ENCODE results near the gene CDH23. TPM values are rescaled to one million over a fixed set of nuclear protein-coding genes. Genes with fewer than 3 reads are reported as not detected.

The CDH23 gene
- total and polyA plus RNA-seq, 2 donors from 2014 or later = 1.1 to 6.4 TPM

DNA sequence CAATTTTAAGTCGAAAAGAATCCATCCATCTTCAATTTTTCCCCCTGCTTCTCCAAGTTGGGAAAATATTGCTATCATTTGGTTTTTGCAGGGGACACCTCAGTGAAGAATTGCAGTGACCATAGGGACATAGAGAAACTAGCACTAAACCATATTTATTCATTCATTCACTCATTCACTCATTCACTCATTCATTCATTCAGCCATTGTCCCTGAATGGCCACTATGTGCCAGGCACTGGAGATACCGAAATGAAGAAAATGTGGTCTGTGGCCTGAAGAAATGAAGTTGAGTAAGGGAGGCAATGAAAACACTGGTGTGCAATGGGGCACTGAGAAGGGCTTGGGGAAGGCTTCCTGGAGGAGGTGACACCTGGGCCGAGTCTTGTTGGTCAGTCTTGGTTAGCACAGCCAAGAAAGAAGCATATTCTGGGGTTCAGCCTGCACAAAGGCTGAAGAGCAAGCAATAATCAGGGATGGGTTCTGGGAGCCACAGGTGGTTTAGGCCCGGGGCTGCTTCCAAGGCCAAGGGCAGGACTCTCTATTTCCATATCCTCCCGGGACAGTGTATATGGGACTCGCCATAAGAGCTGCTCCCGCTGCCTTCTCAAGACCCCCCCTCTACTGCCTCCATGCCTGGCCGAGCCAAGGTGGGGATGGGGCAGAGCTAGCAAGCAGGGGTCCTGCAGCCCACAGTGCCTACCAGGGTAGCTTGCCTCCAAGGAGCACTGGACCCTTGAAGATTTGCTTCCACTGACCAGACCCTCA, 348.4 kb downstream of the CDH23 start:
- FAIRE-seq = no peak

DNA sequence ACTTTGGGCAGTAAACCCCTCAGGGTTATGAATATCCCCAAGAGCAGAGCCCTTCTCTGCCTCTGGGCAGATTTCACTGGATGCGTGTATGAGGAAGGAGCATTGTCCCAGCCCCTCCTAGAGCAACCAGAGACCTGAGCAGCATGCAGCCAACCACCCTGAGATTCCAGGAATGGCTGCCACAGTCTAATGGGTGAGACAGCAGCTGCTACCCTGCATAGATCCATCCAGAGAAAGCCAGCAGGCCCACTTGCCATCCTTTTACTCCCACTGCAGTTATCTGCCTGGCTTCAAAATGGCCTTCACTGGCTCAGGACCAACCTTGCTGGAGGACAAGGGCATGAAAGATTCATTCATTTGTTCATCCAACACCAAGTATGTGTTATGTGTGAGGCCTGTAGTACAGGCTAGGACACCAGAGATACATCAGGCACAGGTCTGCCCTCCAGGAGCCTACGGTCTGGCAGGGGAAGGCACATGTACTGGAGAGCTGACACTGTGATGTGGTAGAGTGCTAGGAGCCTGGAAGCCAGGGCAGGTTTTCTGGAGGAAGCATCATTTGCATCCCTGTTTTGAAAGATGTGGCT, 349.0 kb downstream of the CDH23 start:
- peaks cover 0 to 30% (median 10%) of the 10 kb centered on the region in 3 donors for H3K4me1 ChIP-seq (ENCODE audit: control insufficient read depth in 2 of 3, insufficient read depth in 2 of 3, low read depth in 1 of 3, low read length in 3 of 3)
- TF ChIP-seq, protein P1, sequence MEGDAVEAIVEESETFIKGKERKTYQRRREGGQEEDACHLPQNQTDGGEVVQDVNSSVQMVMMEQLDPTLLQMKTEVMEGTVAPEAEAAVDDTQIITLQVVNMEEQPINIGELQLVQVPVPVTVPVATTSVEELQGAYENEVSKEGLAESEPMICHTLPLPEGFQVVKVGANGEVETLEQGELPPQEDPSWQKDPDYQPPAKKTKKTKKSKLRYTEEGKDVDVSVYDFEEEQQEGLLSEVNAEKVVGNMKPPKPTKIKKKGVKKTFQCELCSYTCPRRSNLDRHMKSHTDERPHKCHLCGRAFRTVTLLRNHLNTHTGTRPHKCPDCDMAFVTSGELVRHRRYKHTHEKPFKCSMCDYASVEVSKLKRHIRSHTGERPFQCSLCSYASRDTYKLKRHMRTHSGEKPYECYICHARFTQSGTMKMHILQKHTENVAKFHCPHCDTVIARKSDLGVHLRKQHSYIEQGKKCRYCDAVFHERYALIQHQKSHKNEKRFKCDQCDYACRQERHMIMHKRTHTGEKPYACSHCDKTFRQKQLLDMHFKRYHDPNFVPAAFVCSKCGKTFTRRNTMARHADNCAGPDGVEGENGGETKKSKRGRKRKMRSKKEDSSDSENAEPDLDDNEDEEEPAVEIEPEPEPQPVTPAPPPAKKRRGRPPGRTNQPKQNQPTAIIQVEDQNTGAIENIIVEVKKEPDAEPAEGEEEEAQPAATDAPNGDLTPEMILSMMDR (IDR thresholded peaks at IDR 0.05; ENCODE audit: borderline replicate concordance, extremely low read depth, insufficient read depth) = no peak
- H3K9ac ChIP-seq (ENCODE audit: low read length in 3 of 3) = no peak overlapping the region
- FAIRE-seq = no peak
- intact Hi-C loops (cut with DNase I) = no loop called here
- H3K27me3 ChIP-seq (ENCODE audit: control insufficient read depth, insufficient read depth, low read length) = no peaks in the 10 kb centered on the region
- H3K36me3 ChIP-seq (ENCODE audit: control insufficient read depth in 2 of 3, insufficient read depth in 3 of 3, low read length in 3 of 3) = peaks cover 0 to 6% (median 0%) of the 10 kb centered on the region in 3 donors
- H3K9me3 ChIP-seq (ENCODE audit: control insufficient read depth in 2 of 3, insufficient read depth in 1 of 3, low read length in 3 of 3) = peaks cover 0 to 7% (median 0%) of the 10 kb centered on the region in 3 donors
- peak overlapping the region in 1 of 2 donors; percentile 32 for H3K27ac ChIP-seq (ENCODE audit: low read depth in 2 of 2, low read length in 2 of 2)
- no peak overlapping the region for H3K4me3 ChIP-seq (ENCODE audit: low read length in 3 of 3)
- DNase-seq = peak in 1 of 5 donors; percentile 32

More for the DNA sequence above, 348.4 kb downstream of the CDH23 start:
- H3K9me3 ChIP-seq (ENCODE audit: control insufficient read depth in 2 of 3, insufficient read depth in 1 of 3, low read length in 3 of 3) = peaks cover 0 to 7% (median 0%) of the 10 kb centered on the region in 3 donors
- no peaks in the 10 kb centered on the region for H3K36me3 ChIP-seq (ENCODE audit: control insufficient read depth in 2 of 3, insufficient read depth in 3 of 3, low read length in 3 of 3)
- H3K27ac ChIP-seq (ENCODE audit: low read depth in 2 of 2, low read length in 2 of 2) = no peak overlapping the region
- intact Hi-C loops (cut with DNase I) = no loop called here
- H3K27me3 ChIP-seq (ENCODE audit: control insufficient read depth, insufficient read depth, low read length) = no peaks in the 10 kb centered on the region
- no peak overlapping the region for H3K9ac ChIP-seq (ENCODE audit: low read length in 3 of 3)
- H3K4me3 ChIP-seq (ENCODE audit: low read length in 3 of 3) = no peak overlapping the region
- H3K4me1 ChIP-seq (ENCODE audit: control insufficient read depth in 2 of 3, insufficient read depth in 2 of 3, low read depth in 1 of 3, low read length in 3 of 3) = peaks cover 0 to 30% (median 10%) of the 10 kb centered on the region in 3 donors
- TF ChIP-seq, protein P1 (IDR thresholded peaks at IDR 0.05; ENCODE audit: borderline replicate concordance, extremely low read depth, insufficient read depth) = no peak
- DNase-seq = peak in 1 of 5 donors; percentile 65

DNA sequence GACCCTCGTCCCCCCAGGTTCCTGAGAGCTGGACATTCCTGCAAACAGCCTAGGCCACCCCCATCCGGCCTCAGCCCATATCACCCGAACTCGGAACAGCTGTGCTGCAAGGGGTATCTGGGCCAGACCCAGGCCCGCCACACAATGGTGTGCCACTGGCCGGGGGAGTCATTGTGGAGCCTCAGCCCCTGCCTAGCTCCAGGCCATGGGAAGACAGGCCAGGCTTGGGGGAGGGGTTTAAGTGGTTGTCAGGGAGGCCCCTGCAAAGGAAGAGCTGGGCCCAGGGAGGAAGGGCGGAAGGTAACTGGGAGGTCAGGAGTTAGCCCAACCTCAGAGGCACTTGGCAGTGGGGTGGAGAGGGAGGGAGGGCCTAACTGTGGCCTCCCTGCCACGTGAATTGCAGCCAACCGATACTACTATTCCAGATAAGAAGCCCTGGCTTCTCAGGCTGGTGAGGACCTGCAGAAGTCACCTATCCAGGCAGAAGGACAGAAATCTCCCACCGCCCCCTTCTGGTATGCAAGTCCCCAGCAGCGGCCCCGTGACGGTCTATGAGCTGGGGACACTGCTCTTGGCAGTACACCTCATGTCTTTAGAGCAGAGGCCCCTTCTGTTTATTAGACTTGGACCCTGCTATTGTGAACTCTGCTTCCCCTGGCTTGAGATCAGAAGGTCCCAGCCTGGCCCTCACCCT, 349.8 kb downstream of the CDH23 start:
- H3K9ac ChIP-seq (ENCODE audit: low read length in 3 of 3) = no peak overlapping the region
- H3K27me3 ChIP-seq (ENCODE audit: control insufficient read depth, insufficient read depth, low read length) = no peaks in the 10 kb centered on the region
- FAIRE-seq (no peak), DNase-seq (peak in 4 of 5 donors; percentile 36 to 82 (median 58))
- TF ChIP-seq, protein P1 (IDR thresholded peaks at IDR 0.05; ENCODE audit: borderline replicate concordance, extremely low read depth, insufficient read depth) = no peak
- peak overlapping the region in 1 of 2 donors; percentile 32 for H3K27ac ChIP-seq (ENCODE audit: low read depth in 2 of 2, low read length in 2 of 2)
- no peak overlapping the region for H3K4me3 ChIP-seq (ENCODE audit: low read length in 3 of 3)
- H3K4me1 ChIP-seq (ENCODE audit: control insufficient read depth in 2 of 3, insufficient read depth in 2 of 3, low read depth in 1 of 3, low read length in 3 of 3) = peaks cover 0 to 30% (median 10%) of the 10 kb centered on the region in 3 donors
- H3K9me3 ChIP-seq (ENCODE audit: control insufficient read depth in 2 of 3, insufficient read depth in 1 of 3, low read length in 3 of 3) = peaks cover 0 to 7% (median 0%) of the 10 kb centered on the region in 3 donors
- intact Hi-C loops (cut with DNase I) = no loop called here
- H3K36me3 ChIP-seq (ENCODE audit: control insufficient read depth in 2 of 3, insufficient read depth in 3 of 3, low read length in 3 of 3) = peaks cover 0 to 7% (median 0%) of the 10 kb centered on the region in 3 donors

Data from kidney (tissue), 14 donors.